K562 (cell line): Measurements from ENCODE around the gene HOXA9.

Source experiments
- BACH1 ChIP-seq: fragments of 200-800 bp; sonication (Bioruptor generic); IDR thresholded peaks from 2 replicates; pipeline ENCODE4 v1.6.1; 2016; ENCODE audit warnings: missing genetic modification characterization, missing compliant biosample characterization
- CHD2 ChIP-seq: IDR thresholded peaks from 2 replicates; pipeline ENCODE4 v1.6.1; 2011; ENCODE audit warnings: low read depth, low read length
- CTCF ChIP-seq, 3 experiments: IDR thresholded peaks in 2 of 3; conservative IDR thresholded peaks in 1 of 3; 2 replicates each; pipeline ENCODE4 v1.5.1; 2011 to 2012; ENCODE audit warnings: low read length in 3 of 3, mild to moderate bottlenecking in 3 of 3, control low read depth in 2 of 3, improper control_type of control experiment in 1 of 3, inconsistent platforms in 1 of 3, low read depth in 1 of 3, mixed read lengths in 1 of 3, moderate library complexity in 1 of 3; ENCODE audit not compliant: insufficient read depth in 2 of 3
- DACH1 ChIP-seq: fragments of 450-650 bp; IDR thresholded peaks from 2 replicates; pipeline ENCODE4 v1.6.1; 2018; ENCODE audit not compliant: partially characterized antibody
- GTF2B ChIP-seq: IDR thresholded peaks from 2 replicates; pipeline ENCODE4 v1.6.1; 2011; ENCODE audit not compliant: insufficient read length; ENCODE audit errors: extremely low read depth
- MXI1 ChIP-seq: IDR thresholded peaks from 2 replicates; pipeline ENCODE4 v1.6.1; 2011; ENCODE audit warnings: low read depth, mild to moderate bottlenecking, improper control_type of control experiment, low read length
- NR3C1 ChIP-seq: sonication (generic); formaldehyde crosslinking; IDR thresholded peaks from 2 replicates; pipeline ENCODE4 v1.8.1; 2022; ENCODE audit warnings: missing genetic modification reagents
- POLR2AphosphoS5 ChIP-seq: IDR thresholded peaks from 2 replicates; pipeline ENCODE4 v1.6.1; 2011; ENCODE audit warnings: mild to moderate bottlenecking, low read depth, low read length, moderate library complexity; ENCODE audit not compliant: control insufficient read depth, insufficient read depth
- RFX5 ChIP-seq: IDR thresholded peaks from 2 replicates; pipeline ENCODE4 v1.6.1; 2011; ENCODE audit warnings: low read depth, mild to moderate bottlenecking, improper control_type of control experiment, low read length
- SRF ChIP-seq, 2 experiments: fragments of 250-450, 450-650 bp in 1 of 2; sonication (Bioruptor Pico) in 1 of 2; sonication (generic) in 1 of 2; formaldehyde crosslinking; IDR thresholded peaks; 2 replicates each; pipeline versions ENCODE4 v1.5.0 to v1.5.1; 2020 to 2022; ENCODE audit warnings: mild to moderate bottlenecking in 1 of 2, missing genetic modification reagents in 1 of 2
- TEAD2 ChIP-seq: fragments of 450-650 bp; IDR thresholded peaks from 2 replicates; pipeline ENCODE4 v1.6.1; 2016; ENCODE audit warnings: missing genetic modification characterization, control low read depth, missing compliant biosample characterization
- ZNF3 ChIP-seq: fragments of 250-450 bp; sonication (Bioruptor Pico); IDR thresholded peaks from 2 replicates; pipeline ENCODE4 v1.5.0; 2021; ENCODE audit warnings: mild to moderate bottlenecking, moderate library complexity
- TF ChIP-seq, protein P1 (sequence below), 2 experiments: fragments of 450-650 bp; formaldehyde crosslinking in 1 of 2; IDR thresholded peaks; 2 replicates each; pipeline versions ENCODE4 v1.4.0 to v1.6.1; 2014 to 2020; ENCODE audit warnings: mild to moderate bottlenecking in 2 of 2, borderline replicate concordance in 1 of 2, low read depth in 1 of 2
- TF ChIP-seq, protein P2 (sequence below): fragments of 450-650 bp; IDR thresholded peaks from 2 replicates; pipeline ENCODE4 v1.6.1; 2016

DNA sequence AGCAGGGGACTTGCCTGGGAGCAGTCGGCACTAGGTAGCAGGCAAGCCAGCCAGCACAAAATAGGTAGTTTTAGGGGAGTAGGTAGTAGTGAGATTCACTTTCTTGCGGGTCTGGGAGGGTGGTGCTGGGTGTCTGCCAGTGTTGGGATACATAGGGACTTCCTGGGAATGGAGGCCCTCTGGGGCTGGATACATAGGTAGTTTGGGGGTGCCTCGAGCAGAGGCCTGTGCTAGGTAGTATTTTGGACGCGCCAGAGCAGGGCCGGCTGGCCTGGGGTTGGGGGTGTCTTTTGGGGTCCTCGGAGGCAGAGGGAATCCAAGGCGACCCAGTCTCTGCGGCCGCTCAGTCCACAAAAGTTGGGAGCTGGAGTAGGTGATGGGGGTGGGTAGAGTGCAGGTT is 11.0 kb downstream of the HOXA9 start:
- TF ChIP-seq POLR2AphosphoS5 (no peak), CHD2 (no peak), ZNF3 (CRISPR knock-in tag) (no peak), GTF2B (no peak), BACH1 (no peak), DACH1 (no peak), CTCF (IDR thresholded peaks at IDR 0.05 in 2 of 3, conservative IDR thresholded peaks at IDR 0.05 in 1 of 3; ENCODE audit: insufficient read depth in 2 of 3, low read depth in 1 of 3, low read length in 3 of 3) (no peak), NR3C1 (CRISPR knock-in tag) (no peak), RFX5 (no peak), MXI1 (no peak), TEAD2 (tag) (no peak), SRF (CRISPR knock-in tag; IDR thresholded peaks at IDR 0.05) (no peak)
- TF ChIP-seq, protein P1, sequence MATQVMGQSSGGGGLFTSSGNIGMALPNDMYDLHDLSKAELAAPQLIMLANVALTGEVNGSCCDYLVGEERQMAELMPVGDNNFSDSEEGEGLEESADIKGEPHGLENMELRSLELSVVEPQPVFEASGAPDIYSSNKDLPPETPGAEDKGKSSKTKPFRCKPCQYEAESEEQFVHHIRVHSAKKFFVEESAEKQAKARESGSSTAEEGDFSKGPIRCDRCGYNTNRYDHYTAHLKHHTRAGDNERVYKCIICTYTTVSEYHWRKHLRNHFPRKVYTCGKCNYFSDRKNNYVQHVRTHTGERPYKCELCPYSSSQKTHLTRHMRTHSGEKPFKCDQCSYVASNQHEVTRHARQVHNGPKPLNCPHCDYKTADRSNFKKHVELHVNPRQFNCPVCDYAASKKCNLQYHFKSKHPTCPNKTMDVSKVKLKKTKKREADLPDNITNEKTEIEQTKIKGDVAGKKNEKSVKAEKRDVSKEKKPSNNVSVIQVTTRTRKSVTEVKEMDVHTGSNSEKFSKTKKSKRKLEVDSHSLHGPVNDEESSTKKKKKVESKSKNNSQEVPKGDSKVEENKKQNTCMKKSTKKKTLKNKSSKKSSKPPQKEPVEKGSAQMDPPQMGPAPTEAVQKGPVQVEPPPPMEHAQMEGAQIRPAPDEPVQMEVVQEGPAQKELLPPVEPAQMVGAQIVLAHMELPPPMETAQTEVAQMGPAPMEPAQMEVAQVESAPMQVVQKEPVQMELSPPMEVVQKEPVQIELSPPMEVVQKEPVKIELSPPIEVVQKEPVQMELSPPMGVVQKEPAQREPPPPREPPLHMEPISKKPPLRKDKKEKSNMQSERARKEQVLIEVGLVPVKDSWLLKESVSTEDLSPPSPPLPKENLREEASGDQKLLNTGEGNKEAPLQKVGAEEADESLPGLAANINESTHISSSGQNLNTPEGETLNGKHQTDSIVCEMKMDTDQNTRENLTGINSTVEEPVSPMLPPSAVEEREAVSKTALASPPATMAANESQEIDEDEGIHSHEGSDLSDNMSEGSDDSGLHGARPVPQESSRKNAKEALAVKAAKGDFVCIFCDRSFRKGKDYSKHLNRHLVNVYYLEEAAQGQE (IDR thresholded peaks at IDR 0.05; ENCODE audit: borderline replicate concordance) = no peak
- TF ChIP-seq, protein P1 (CRISPR knock-in tag; IDR thresholded peaks at IDR 0.05; ENCODE audit: low read depth) = no peak
- TF ChIP-seq, protein P2, sequence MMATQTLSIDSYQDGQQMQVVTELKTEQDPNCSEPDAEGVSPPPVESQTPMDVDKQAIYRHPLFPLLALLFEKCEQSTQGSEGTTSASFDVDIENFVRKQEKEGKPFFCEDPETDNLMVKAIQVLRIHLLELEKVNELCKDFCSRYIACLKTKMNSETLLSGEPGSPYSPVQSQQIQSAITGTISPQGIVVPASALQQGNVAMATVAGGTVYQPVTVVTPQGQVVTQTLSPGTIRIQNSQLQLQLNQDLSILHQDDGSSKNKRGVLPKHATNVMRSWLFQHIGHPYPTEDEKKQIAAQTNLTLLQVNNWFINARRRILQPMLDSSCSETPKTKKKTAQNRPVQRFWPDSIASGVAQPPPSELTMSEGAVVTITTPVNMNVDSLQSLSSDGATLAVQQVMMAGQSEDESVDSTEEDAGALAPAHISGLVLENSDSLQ = no peak
